Muscle layer of colon (tissue), 2 donors: ENCODE data around the gene ZNRF4.
"Not testable (repeated sequence)": the region's sequence is repeated elsewhere in the genome, so short reads cannot be mapped to it uniquely, and the experiment has no call there.

ENCODE experiments used
- H3K27ac ChIP-seq: one replicate; pipeline ENCODE4 v1.7.0; 2013; ENCODE audit warnings: low read depth, mild to moderate bottlenecking, low read length, moderate library complexity
- H3K27me3 ChIP-seq, 2 donors: one replicate each; pipeline ENCODE4 v1.7.0; 2013; ENCODE audit warnings: low read length in 2 of 2, mild to moderate bottlenecking in 2 of 2; ENCODE audit not compliant: insufficient read depth in 2 of 2, control insufficient read depth in 1 of 2
- H3K36me3 ChIP-seq: one replicate; pipeline ENCODE4 v1.7.0; 2013; ENCODE audit warnings: mild to moderate bottlenecking, low read length; ENCODE audit not compliant: insufficient read depth
- H3K4me1 ChIP-seq: one replicate; pipeline ENCODE4 v1.7.0; 2013; ENCODE audit warnings: mild to moderate bottlenecking, low read length; ENCODE audit not compliant: insufficient read depth
- H3K4me3 ChIP-seq, 2 donors: one replicate each; pipeline ENCODE4 v1.7.0; 2013; ENCODE audit warnings: low read length in 2 of 2, low read depth in 1 of 2, mild to moderate bottlenecking in 1 of 2, moderate library complexity in 1 of 2
- H3K9ac ChIP-seq: one replicate; pipeline ENCODE4 v1.7.0; 2013; ENCODE audit warnings: low read length
- H3K9me3 ChIP-seq: one replicate; pipeline ENCODE4 v1.7.0; 2013; ENCODE audit warnings: mild to moderate bottlenecking, low read length
- donor health status: abdominal sarcoma.
- donor health status: Adenocarcinoma of cecum.

Gene ZNRF4

DNA sequence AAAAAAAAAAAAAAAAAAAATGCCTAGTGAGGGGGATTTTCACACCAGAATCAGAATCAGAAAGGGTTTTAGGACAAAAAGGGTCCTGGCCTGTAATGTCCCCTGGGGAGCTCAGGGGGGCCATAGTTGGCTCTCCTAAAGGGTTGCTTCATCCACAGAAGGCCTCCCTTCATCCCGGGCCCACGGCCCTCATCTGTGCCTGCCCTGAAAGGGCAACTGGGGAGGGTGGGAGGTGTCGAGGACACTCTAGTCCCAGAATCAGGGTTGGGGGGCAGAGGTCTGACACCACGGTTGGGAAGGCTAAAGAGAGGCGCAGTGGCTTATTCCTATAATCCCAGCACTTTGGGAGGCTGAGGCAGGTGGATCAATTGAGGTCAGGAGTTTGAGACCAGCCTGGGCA, 22.5 kb upstream of the ZNRF4 start:
- Histone ChIP-seq H3K4me1 (no peaks in the 10 kb centered on the region), H3K4me3 (no peak overlapping the region), H3K36me3 (no peaks in the 10 kb centered on the region), H3K9me3 (no peaks in the 10 kb centered on the region), H3K27me3 (peaks cover 0 to 10% of the 10 kb centered on the region in 2 donors), H3K9ac (no peak overlapping the region), H3K27ac (no peak overlapping the region)

DNA sequence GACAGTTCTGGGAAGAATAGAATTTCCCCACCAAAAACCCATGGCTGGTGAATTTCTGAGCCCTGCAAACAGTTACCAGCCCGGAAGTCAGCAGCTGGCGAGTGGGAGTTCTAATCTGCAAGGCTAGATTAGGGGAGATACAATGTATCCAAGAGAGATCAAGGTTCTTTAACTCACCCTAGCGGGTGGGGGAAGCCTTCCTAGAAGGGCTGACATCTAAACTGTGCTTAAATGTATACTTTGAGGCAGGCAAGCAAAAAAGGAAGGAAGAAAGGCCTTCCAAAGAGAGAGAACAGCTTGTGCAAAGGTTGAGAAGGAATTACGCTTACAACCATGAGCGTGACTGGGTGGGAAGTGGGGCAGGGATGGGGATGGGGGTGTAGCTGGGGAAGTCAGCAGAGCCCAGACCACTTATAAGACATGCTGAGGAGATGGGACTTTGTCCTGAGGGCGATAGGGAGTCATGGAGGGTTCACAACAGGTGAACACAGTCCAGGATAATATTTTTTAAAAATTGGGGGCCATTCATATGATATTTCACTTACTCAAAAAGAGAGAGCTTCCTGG, 20.8 kb upstream of the ZNRF4 start:
- H3K27me3 ChIP-seq = peaks cover 0 to 10% of the 10 kb centered on the region in 2 donors
- no peak overlapping the region for H3K27ac ChIP-seq
- no peaks in the 10 kb centered on the region for H3K36me3 ChIP-seq
- no peak overlapping the region for H3K9ac ChIP-seq
- no peaks in the 10 kb centered on the region for H3K9me3 ChIP-seq
- no peak overlapping the region for H3K4me3 ChIP-seq
- no peaks in the 10 kb centered on the region for H3K4me1 ChIP-seq

DNA sequence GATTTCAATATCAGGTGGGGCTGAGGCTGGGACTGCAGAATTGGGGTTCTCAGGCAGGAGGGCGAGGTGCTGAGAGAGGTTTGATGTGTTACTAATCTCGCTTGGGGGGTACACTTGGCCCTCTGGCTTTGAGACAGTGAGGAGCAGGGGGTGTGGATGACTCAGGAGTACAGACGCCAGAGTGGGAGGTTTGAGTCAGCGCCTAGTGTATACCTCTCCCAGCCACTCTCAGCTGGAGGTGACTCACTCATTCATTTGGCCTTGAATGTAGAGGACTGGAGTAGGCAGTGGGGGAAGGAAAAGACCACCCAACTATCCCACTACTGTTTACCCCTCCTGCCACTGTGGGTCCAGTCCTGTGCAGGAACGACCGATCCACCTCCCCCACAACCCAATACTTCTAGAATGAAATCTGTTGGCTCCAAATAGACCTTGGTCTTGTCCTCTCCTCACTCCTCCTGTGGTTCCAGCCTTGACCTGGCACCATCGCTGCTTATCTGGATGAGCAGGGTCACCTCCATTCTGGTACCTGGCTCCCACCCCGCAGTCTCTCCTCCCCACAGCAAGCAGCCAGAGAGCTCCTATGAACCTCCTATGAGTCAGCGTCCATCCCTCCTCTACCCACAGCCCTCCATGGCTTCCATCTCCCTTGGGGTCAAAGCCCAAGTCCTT, 20.1 kb upstream of the ZNRF4 start:
- Histone ChIP-seq H3K4me1 (no peaks in the 10 kb centered on the region), H3K4me3 (no peak overlapping the region), H3K9me3 (no peaks in the 10 kb centered on the region), H3K36me3 (no peaks in the 10 kb centered on the region), H3K9ac (no peak overlapping the region), H3K27me3 (peaks cover 0 to 10% of the 10 kb centered on the region in 2 donors), H3K27ac (no peak overlapping the region)

DNA sequence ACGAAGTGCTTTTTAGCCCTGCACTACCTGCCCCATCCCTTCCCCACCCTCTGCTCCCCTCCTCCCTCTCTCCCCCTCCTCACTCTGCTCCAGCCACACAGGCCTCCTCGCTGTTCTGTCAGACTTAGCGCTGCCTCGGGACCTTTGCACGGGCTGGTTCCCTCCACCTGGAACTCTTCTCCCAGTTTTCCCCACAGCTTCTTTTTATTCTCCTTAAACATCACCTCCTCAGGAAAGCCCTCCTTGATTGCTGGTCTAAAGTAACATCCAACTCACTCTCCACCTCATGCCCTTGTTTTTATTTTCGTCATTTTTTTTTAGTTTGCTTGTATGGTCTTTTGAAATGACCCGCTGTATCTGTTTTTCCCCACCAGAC, 19.6 kb upstream of the ZNRF4 start:
- Histone ChIP-seq H3K4me1 (no peaks in the 10 kb centered on the region), H3K4me3 (no peak overlapping the region), H3K9ac (no peak overlapping the region), H3K27me3 (peaks cover 0 to 10% of the 10 kb centered on the region in 2 donors), H3K36me3 (no peaks in the 10 kb centered on the region), H3K27ac (no peak overlapping the region), H3K9me3 (no peaks in the 10 kb centered on the region)

DNA sequence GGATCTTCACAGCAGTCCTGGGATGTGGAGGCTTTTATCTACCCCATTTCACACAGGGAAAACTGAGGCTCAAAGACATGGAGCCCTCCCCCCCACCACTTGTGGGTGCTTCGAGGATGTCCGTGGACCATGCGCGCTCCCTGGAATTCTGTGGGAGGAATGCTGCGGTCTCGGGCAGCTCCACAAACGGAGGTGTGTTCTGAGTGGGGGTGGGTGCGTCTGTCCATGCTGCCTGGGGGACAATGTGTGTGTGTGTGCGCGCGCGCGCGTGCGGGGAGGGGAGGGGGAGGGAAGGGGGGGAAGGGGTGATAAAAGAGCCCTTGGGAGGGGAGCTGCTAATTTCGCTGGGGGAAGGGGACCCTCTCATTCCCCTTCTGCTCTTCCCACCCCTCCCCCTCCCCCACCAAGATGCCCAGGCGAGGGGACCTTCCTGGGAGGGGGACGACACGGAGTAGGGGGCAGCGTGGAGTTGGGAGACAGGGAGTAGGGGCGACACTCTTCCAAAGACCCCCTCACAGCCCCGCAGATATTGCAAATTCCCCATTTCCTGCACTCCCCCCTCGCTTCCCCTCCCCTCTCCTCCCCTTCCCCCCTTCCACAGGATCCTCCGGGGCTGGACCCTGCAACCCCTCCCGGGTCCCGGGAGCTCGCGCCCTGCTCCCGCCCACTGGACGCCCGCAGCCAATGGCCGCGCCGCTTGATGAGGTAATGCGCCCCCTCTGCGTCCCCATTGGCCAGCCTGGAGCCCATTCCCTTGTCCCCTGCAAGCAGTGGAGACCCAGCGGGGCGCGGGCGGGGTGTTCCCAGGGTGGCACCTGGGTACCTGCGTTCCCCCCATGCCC, 18.9 kb upstream of the ZNRF4 start:
- Histone ChIP-seq H3K27ac (no peak overlapping the region), H3K4me3 (no peak overlapping the region), H3K36me3 (no peaks in the 10 kb centered on the region), H3K4me1 (no peaks in the 10 kb centered on the region), H3K9me3 (no peaks in the 10 kb centered on the region), H3K27me3 (peaks cover 0 to 10% of the 10 kb centered on the region in 2 donors), H3K9ac (no peak overlapping the region)

DNA sequence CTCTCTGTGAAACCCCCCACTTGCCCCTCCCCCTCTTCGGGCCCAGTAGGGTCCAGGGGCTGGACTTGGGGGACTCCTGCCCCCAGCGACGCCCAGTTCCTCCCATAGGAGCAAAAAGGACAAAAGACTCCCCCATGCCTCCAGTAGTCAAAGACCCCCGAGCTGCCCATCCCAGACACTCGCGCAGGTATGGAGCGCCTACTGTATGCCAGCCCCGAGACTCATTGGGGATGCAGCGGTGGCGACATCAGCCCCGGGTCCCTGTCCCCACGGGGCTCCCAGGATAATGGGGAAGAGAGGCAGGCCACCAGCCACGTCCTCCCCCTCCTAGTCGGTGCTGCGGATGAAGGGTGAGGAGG, 18.3 kb upstream of the ZNRF4 start:
- H3K27me3 ChIP-seq = peaks cover 0 to 10% of the 10 kb centered on the region in 2 donors
- no peaks in the 10 kb centered on the region for H3K36me3 ChIP-seq
- H3K4me3 ChIP-seq = no peak overlapping the region
- H3K27ac ChIP-seq = no peak overlapping the region
- no peaks in the 10 kb centered on the region for H3K4me1 ChIP-seq
- H3K9me3 ChIP-seq = no peaks in the 10 kb centered on the region
- no peak overlapping the region for H3K9ac ChIP-seq

DNA sequence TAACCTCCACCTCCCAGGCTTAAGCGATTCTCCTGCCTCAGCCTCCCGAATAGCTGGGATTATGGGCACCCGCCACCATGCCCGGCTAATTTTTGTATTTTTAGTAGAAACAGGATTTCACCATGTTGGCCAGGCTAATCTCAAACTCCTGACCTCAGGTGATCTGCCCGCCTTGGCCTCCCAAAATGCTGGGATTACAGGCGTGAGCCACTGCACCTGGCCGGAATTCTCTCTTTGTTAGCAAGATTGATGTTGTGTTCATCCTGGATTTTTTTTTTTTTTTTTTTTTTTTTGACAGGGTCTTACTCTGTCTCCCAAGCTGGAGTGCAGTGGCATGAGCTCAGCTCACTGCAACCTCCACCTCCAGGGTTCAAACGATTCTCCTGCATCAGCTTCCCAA, 16.5 kb upstream of the ZNRF4 start:
- not testable (repeated sequence) for H3K4me1 ChIP-seq, H3K9me3 ChIP-seq, H3K27ac ChIP-seq, H3K36me3 ChIP-seq, H3K9ac ChIP-seq, H3K4me3 ChIP-seq
- H3K27me3 ChIP-seq = peaks cover 0 to 10% of the 10 kb centered on the region in 2 donors

DNA sequence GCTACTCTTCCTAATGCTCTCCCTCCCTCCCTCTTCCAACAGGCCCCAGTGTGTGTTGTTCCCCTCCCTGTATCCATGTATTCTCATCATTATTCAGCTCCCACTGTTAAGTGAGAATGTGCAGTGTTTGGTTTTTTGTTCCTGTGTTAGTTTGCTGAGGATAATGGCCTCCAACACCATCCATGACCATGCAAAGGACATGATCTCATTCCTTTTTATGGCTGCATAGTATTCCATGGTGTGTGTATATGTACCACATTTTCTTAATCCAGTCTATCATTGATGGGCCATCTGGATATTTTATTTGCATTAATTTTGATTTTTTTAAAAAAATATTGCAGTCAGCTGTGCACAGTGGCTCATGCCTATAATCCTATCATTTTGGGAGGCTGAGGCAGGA, 15.8 kb upstream of the ZNRF4 start:
- Histone ChIP-seq H3K4me3 (no peak overlapping the region), H3K36me3 (no peaks in the 10 kb centered on the region)

DNA sequence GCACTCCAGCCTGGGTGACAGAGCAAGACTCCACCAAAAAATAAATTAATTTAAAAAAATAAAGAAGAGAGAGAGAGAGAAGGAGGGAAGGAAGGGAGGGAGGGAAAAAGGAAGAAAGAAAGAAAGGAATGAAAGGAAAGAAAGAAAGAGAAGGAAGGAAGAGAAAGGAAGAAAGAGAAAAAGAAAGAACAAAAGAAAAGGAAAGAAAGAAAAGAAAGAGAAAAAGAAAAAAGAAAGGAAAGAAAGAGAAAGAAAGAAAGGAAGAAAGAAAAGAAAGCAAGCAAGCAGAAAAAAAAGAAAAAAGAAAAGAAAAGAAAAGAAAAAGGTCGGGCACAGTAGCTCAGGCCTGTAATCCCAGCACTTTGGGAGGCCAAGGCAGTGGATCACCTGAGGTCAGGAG, 14.9 kb upstream of the ZNRF4 start:
- Histone ChIP-seq H3K27me3 (peaks cover 0 to 10% of the 10 kb centered on the region in 2 donors), H3K36me3 (no peaks in the 10 kb centered on the region), H3K9ac (no peak overlapping the region), H3K9me3 (no peaks in the 10 kb centered on the region), H3K27ac (no peak overlapping the region), H3K4me1 (no peaks in the 10 kb centered on the region), H3K4me3 (no peak overlapping the region)

More for the DNA sequence above, 15.8 kb upstream of the ZNRF4 start:
- no peak overlapping the region for H3K27ac ChIP-seq
- H3K27me3 ChIP-seq = peaks cover 0 to 10% of the 10 kb centered on the region in 2 donors
- no peaks in the 10 kb centered on the region for H3K4me1 ChIP-seq
- H3K9me3 ChIP-seq = no peaks in the 10 kb centered on the region
- no peak overlapping the region for H3K9ac ChIP-seq

DNA sequence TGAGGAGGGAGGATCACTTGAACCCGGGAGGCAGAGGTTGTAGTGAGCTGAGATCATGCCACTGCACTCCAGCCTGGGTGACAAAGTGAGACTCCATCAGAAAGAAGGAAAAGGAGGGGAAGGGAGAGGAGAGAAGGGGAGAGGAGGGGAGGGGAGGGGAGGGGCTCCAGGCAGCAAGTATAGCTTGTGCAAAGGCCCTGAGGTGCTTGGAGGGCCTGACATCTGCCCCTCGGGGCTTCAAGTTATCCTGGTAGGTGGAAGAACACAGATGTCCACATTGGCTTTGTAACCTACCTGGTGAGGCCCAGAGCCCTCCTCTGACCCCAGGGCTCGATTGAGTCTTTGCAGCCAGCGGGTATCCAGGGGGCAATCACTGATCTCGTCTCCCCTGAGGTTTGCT, 11.5 kb upstream of the ZNRF4 start:
- H3K4me1 ChIP-seq = no peaks in the 10 kb centered on the region
- H3K27ac ChIP-seq = no peak overlapping the region
- H3K36me3 ChIP-seq = no peaks in the 10 kb centered on the region
- no peaks in the 10 kb centered on the region for H3K9me3 ChIP-seq
- H3K4me3 ChIP-seq = no peak overlapping the region
- H3K27me3 ChIP-seq = no peaks in the 10 kb centered on the region
- H3K9ac ChIP-seq = no peak overlapping the region

DNA sequence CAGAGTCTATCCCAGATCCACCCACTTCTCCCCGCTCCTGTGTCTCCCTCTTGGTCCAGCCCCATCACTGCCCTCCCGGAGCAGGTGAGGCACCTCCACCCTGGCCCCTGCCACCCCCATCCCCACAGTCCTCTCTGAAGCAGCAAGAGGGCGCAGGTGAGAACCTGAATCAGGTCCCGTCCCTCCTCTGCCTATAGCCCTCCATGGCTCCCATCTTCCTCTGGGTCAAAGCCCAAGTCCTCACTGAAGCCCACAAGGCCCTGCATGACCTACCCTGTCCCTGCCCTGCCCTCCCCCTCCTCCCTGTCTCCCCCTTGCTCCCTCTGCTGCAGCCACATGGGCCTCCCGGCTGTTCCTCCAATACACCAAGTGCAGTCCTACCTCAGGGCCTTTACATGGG, 10.8 kb upstream of the ZNRF4 start:
- Histone ChIP-seq H3K4me3 (no peak overlapping the region), H3K36me3 (no peaks in the 10 kb centered on the region), H3K9ac (no peak overlapping the region), H3K27ac (no peak overlapping the region), H3K9me3 (no peaks in the 10 kb centered on the region), H3K27me3 (no peaks in the 10 kb centered on the region), H3K4me1 (no peaks in the 10 kb centered on the region)
